PC-3 (cell line): ENCODE measurements around the gene FKBP7. TPM values are rescaled to one million over a fixed set of nuclear protein-coding genes. Genes with fewer than 3 reads are reported as not detected.
"Not testable (repeated sequence)": the region's sequence is repeated elsewhere in the genome, so short reads cannot be mapped to it uniquely, and the experiment has no call there.

Experiments used
- ATAC-seq: fragments of 200-7000 bp; cut with Tn5 transposase; 2 replicates; pipeline ENCODE4 v1.9.1; 2020; ENCODE audit warnings: mild to moderate bottlenecking, moderate library complexity
- BruUV-seq: library from RNA; stranded (reverse); fragments of 400-500 nt; replicated peaks from 2 replicates; lab custom pipeline; 2021; lab: Mats Ljungman, UMichigan
- CTCF ChIA-PET: fragments of 300-600 bp; sonication (Branson Sonifier 250); formaldehyde crosslinking; loops from one replicate; lab custom pipeline; 2022; ENCODE audit warnings: antibody characterized with exemption; lab: Charles Lee
- POLR2A ChIA-PET: fragments of 300-600 bp; sonication (Branson Sonifier 250); formaldehyde crosslinking; loops from one replicate; lab custom pipeline; 2022; ENCODE audit warnings: antibody characterized with exemption; ENCODE audit not compliant: unreplicated experiment; lab: Charles Lee
- DNase-seq: peaks from one replicate; pipeline ENCODE4 v3.0.0-alpha.2; 2015
- H2AFZ ChIP-seq: fragments of 300-600 bp; sonication (generic); 2 replicates; pipeline ENCODE4 v1.6.0; 2016; ENCODE audit warnings: antibody characterized with exemption, low read length
- H3F3A ChIP-seq: fragments of 300-600 bp; sonication (generic); one replicate; pipeline ENCODE4 v1.6.0; 2017; ENCODE audit warnings: antibody characterized with exemption, low read length, control low read depth, mild to moderate bottlenecking; ENCODE audit not compliant: unreplicated experiment
- H3K27ac ChIP-seq: fragments of 300-600 bp; sonication (generic); 2 replicates; pipeline ENCODE4 v1.5.1; 2016; ENCODE audit warnings: mild to moderate bottlenecking, low read length
- H3K27me3 ChIP-seq: fragments of 300-600 bp; sonication (generic); 2 replicates; pipeline ENCODE4 v1.6.1; 2016; ENCODE audit warnings: low read length, mixed read lengths
- H3K36me3 ChIP-seq: fragments of 300-600 bp; sonication (generic); 2 replicates; pipeline ENCODE4 v1.6.1; 2016; ENCODE audit warnings: low read depth, mixed run types, low read length, mixed read lengths
- H3K4me1 ChIP-seq: fragments of 300-600 bp; sonication (generic); 2 replicates; pipeline ENCODE4 v1.5.1; 2016; ENCODE audit warnings: low read length; ENCODE audit not compliant: insufficient read depth
- H3K4me2 ChIP-seq: fragments of 300-600 bp; sonication (generic); 2 replicates; pipeline ENCODE4 v1.6.0; 2016; ENCODE audit warnings: low read length
- H3K4me3 ChIP-seq: fragments of 300-600 bp; sonication (generic); 2 replicates; pipeline ENCODE4 v1.5.1; 2016; ENCODE audit warnings: mild to moderate bottlenecking, low read length, mixed read lengths
- H3K79me2 ChIP-seq: fragments of 300-600 bp; sonication (generic); 2 replicates; pipeline ENCODE4 v1.6.1; 2017; ENCODE audit warnings: low read length, mixed read lengths
- H3K9ac ChIP-seq: fragments of 300-600 bp; sonication (generic); 2 replicates; pipeline ENCODE4 v1.6.0; 2016; ENCODE audit warnings: mild to moderate bottlenecking, low read length
- H3K9me2 ChIP-seq: fragments of 300-600 bp; sonication (generic); replicated peaks from 2 replicates; pipeline ENCODE4 v1.6.1; 2016; ENCODE audit warnings: mixed run types, low read length, mixed read lengths
- H3K9me3 ChIP-seq: fragments of 300-600 bp; sonication (generic); 2 replicates; pipeline ENCODE4 v1.6.1; 2016; ENCODE audit warnings: low read length, mixed read lengths
- H4K20me1 ChIP-seq: fragments of 300-600 bp; sonication (generic); 2 replicates; pipeline ENCODE4 v1.6.1; 2016; ENCODE audit warnings: low read length, mixed read lengths
- CTCF ChIP-seq: fragments of 300-600 bp; sonication (generic); conservative IDR thresholded peaks from 2 replicates; pipeline ENCODE4 v1.5.1; 2017; ENCODE audit warnings: antibody characterized with exemption, low read depth, mild to moderate bottlenecking, low read length
- EZH2 ChIP-seq: fragments of 300-600 bp; sonication (generic); IDR thresholded peaks from one replicate; pipeline ENCODE4 v1.6.1; 2017; ENCODE audit warnings: antibody characterized with exemption, mild to moderate bottlenecking, low read length; ENCODE audit not compliant: unreplicated experiment
- EZH2phosphoT487 ChIP-seq: fragments of 300-600 bp; sonication (generic); IDR thresholded peaks from 2 replicates; pipeline ENCODE4 v1.6.1; 2018; ENCODE audit warnings: mild to moderate bottlenecking, antibody characterized with exemption, low read length, borderline replicate concordance
- intact Hi-C: fragments of 100-400 bp; cut with micrococcal nuclease; formaldehyde crosslinking; loops from 2 replicates; pipeline ENCODE4 v1.9.0; 2023
- total RNA-seq: library from RNA; depleted of rRNA; stranded (reverse); fragments of >200 nt; gene quantifications from 2 replicates; pipeline ENCODE4 v1.2.3, GENCODE V29; 2014

Gene FKBP7
- total RNA-seq, 1 experiment from 2014 or later, result 4.2 TPM

- CTCF ChIA-PET, result interaction anchor here (0.6 kb wide), 1 partner anchor 216 kb away, joined by 5 read pairs; no protein-coding TSS in a partner anchor
Measured at GRCh38 chr2:178425255-178425827, 53.1 kb downstream of the FKBP7 start.

GRCh38 chr2:178423746-178424145 is 54.7 kb downstream of the FKBP7 start:
- H3K4me3 ChIP-seq, H3K4me2 ChIP-seq, DNase-seq, CTCF ChIA-PET, H3K9me2 ChIP-seq, ATAC-seq, H3K79me2 ChIP-seq, H3K36me3 ChIP-seq, POLR2A ChIA-PET, H2AFZ ChIP-seq, H3K9me3 ChIP-seq, H3F3A ChIP-seq, H4K20me1 ChIP-seq, H3K27ac ChIP-seq, intact Hi-C loops, H3K27me3 ChIP-seq, H3K9ac ChIP-seq, H3K4me1 ChIP-seq, BruUV-seq: not testable (repeated sequence)

More at GRCh38 chr2:178425255-178425827, 53.1 kb downstream of the FKBP7 start:
- H3K4me3 ChIP-seq, result no peak overlapping the region
- DNase-seq, result no peak
- H4K20me1 ChIP-seq, result no peaks in the 10 kb centered on the region
- intact Hi-C loops, result no loop called here
- no peaks in the 10 kb centered on the region for H3K9me3 ChIP-seq
- no peaks in the 10 kb centered on the region for H3K4me1 ChIP-seq
- no peaks in the 10 kb centered on the region for H3K79me2 ChIP-seq
- H2AFZ ChIP-seq, result no peak overlapping the region
- H3K4me2 ChIP-seq, result no peak overlapping the region
- POLR2A ChIA-PET, result no interaction called here
- TF ChIP-seq EZH2 (no peak), CTCF (no peak), EZH2phosphoT487 (no peak)
- no peaks in the 10 kb centered on the region for H3K9me2 ChIP-seq
- H3K27me3 ChIP-seq, result no peaks in the 10 kb centered on the region
- H3F3A ChIP-seq, result no peaks in the 10 kb centered on the region
- H3K36me3 ChIP-seq, result peaks cover 6% of the 10 kb centered on the region; the same call in 1 of the 2 replicates
- ATAC-seq, result no peak
- no TSS peak for BruUV-seq
- no peak overlapping the region for H3K9ac ChIP-seq
- H3K27ac ChIP-seq, result no peak overlapping the region

- intact Hi-C loops, result no loop called here
Measured at GRCh38 chr2:178422097-178422496, 56.3 kb downstream of the FKBP7 start.

More at GRCh38 chr2:178422097-178422496, 56.3 kb downstream of the FKBP7 start:
- Histone ChIP-seq H3K9ac (no peak overlapping the region), H3F3A (no peaks in the 10 kb centered on the region), H3K4me2 (no peak overlapping the region), H3K27ac (no peak overlapping the region), H3K79me2 (no peaks in the 10 kb centered on the region), H3K9me2 (no peaks in the 10 kb centered on the region), H3K4me1 (no peaks in the 10 kb centered on the region), H3K36me3 (no peaks in the 10 kb centered on the region), H3K4me3 (no peak overlapping the region), H3K27me3 (no peaks in the 10 kb centered on the region), H4K20me1 (no peaks in the 10 kb centered on the region), H3K9me3 (no peaks in the 10 kb centered on the region), H2AFZ (no peak overlapping the region)
- CTCF ChIA-PET, result no interaction called here
- BruUV-seq, result no TSS peak
- DNase-seq (no peak), ATAC-seq (no peak)
- POLR2A ChIA-PET, result no interaction called here
- TF ChIP-seq CTCF (no peak), EZH2phosphoT487 (no peak), EZH2 (no peak)
